GM19467 (cell line): ENCODE measurements around the gene TK2.
"Not testable (repeated sequence)": the region's sequence is repeated elsewhere in the genome, so short reads cannot be mapped to it uniquely, and the experiment has no call there.

Experiments used
- ATAC-seq: cut with Tn5 transposase; IDR thresholded peaks from one replicate; pipeline ENCODE4 v1.9.1; 2021; ENCODE audit warnings: mild to moderate bottlenecking, moderate library complexity; ENCODE audit not compliant: unreplicated experiment

TK2 gene

DNA sequence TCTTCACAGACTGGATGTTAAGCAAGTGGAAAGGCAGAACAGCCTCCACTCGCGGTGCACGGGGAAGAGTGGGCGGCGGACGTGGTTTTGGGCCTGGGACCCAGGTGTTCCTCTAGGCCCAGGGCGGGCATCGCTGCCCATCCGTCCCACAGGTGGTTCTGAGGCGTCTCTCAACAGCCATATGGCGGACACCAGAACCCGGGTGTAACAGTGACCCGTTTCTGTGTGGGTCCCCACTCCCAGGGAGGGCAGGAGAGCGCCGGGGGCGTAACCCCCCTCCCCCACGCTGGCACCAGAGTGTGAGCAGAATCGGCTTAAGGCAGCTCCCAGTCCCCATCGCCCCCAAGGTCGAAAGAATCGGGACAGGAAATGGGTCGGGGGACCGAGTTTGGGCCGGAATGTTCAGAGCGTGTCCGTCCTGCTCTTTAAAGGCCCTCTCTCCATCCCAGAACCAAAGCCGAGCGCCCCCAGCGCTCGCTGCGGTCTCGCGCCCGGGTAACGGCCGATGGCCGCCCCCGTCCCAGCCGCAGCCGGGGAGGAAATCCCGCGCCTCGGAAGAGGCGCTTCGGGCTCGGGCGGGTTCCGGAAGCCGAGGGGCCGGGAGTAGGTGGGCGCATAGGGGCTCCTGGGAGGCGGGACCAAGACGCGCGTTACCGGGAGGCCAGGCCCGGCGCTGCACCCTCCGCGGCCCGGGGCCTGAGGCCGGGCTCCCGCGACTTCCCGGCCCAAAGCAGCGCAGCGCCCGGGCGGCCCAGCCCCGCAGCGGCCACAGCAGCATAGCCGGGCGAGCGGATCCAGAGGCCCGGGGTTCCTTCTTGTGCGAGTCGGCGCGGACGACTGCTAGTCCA lies at the start of gene TK2:
Gene TK2, minus strand, starts transcription at position 839 of the 848 bp plus-strand sequence. Its CDS starts 61 bp downstream, at position 778.
- no peak for ATAC-seq

GRCh38 chr16:66598111-66598510 lies 48.2 kb upstream of the TK2 start:
- ATAC-seq: no peak

- no peak for ATAC-seq
Measured at GRCh38 chr16:66596986-66597848, 47.3 kb upstream of the TK2 start.

DNA sequence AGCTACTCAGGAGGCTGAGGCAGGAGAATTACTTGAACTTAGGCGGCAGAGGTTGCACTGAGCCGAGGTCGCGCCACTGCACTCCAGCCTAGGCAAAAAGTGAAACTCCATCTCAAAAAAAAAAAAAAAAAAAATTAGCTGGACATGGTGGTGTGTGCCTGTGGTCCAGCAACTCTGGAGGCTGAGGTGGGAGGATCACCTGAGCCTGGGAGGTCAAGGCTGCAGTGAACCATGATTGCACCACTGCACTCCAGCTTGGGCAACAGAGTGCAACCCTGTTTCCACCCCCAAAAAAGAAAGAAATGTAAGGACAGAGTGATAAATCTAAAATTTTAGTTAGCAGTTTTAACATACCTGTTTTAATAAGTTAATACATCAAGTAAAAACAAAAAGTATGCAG lies 46.6 kb upstream of the TK2 start:
- not testable (repeated sequence) for ATAC-seq

DNA sequence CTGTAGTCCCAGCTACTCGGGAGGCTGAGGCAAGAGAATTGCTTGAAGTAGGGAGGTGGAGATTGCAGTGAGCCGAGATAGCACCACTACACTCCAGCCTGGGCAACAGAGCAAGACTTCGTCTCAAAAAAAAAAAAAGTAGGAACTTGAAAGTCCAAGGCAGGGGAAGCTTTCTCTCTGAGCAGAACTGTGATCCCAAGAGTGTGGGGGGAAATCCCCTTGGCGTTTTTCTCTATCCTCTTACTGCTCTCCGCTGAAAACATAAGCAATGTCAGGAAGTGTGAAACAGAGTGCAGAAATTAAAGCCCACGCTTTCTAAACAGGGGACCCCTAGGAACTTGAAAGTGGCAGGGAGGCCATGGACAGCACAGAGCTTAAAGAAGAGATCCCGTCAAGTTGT lies 44.8 kb upstream of the TK2 start:
- no peak for ATAC-seq

DNA sequence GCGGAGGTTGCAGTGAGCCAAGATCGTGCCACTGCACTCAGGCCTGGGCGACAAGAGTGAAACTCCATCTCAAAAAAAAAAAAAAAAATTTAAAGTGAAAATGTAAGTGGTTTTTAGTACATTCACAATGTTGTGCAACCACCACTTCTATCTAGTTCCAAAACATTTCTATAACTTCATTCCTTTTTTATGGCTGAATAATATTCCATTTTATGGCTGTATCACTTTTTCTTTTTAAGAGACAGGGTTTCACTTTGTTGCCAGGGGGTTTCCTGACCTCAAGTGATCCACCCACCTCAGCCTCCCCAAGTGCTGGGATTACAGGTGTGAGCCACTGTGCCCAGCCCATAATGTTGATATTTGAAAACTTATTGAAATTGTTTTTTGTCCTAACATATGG lies 42.9 kb upstream of the TK2 start:
- ATAC-seq: no peak

- no peak for ATAC-seq
Measured at GRCh38 chr16:66592241-66592640, 42.3 kb upstream of the TK2 start.

GRCh38 chr16:66591018-66591417 lies 41.1 kb upstream of the TK2 start:
- ATAC-seq: no peak

- ATAC-seq: no peak
Measured at GRCh38 chr16:66590322-66590721, 40.4 kb upstream of the TK2 start.

GRCh38 chr16:66588981-66589713 lies 39.2 kb upstream of the TK2 start:
- peak; percentile 71 for ATAC-seq

GRCh38 chr16:66587881-66588600 lies 38.1 kb upstream of the TK2 start:
- ATAC-seq: no peak

- ATAC-seq: no peak
Measured at GRCh38 chr16:66585481-66586239, 35.7 kb upstream of the TK2 start.

DNA sequence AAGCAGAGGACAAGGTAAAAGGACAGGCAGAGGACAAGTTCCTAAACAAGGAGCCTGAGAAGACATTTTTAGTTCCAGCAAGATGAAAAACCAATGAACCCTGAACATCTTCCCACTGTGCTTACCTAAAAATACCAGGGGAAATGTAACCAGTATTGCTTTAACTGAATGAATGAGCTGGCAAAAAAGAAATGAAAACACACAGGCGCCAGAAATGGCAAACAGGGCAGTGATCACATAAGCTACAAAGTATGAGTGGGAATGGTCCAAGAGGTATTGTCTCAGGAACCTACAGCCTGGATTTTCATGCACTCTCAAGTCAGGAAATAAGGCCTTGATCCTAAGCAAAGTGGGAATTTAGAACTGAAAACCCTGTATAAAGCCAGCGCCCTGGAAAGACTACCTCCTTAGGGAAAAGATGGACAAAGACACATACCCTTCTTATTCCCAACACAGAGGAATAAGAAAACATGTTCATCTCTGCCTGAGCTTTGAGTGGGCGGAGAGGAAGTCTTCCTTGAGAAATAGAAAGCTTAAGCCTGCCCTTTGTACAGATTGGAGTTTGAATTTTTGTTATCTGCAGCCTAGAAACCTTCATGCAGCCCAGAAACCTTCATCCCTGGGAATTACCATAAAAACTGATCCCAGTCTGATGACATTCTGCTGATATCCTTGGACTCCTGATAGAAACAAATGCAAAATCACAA lies 31.5 kb upstream of the TK2 start:
- no peak for ATAC-seq

- ATAC-seq: no peak
Measured at GRCh38 chr16:66580605-66581209, 30.8 kb upstream of the TK2 start.

DNA sequence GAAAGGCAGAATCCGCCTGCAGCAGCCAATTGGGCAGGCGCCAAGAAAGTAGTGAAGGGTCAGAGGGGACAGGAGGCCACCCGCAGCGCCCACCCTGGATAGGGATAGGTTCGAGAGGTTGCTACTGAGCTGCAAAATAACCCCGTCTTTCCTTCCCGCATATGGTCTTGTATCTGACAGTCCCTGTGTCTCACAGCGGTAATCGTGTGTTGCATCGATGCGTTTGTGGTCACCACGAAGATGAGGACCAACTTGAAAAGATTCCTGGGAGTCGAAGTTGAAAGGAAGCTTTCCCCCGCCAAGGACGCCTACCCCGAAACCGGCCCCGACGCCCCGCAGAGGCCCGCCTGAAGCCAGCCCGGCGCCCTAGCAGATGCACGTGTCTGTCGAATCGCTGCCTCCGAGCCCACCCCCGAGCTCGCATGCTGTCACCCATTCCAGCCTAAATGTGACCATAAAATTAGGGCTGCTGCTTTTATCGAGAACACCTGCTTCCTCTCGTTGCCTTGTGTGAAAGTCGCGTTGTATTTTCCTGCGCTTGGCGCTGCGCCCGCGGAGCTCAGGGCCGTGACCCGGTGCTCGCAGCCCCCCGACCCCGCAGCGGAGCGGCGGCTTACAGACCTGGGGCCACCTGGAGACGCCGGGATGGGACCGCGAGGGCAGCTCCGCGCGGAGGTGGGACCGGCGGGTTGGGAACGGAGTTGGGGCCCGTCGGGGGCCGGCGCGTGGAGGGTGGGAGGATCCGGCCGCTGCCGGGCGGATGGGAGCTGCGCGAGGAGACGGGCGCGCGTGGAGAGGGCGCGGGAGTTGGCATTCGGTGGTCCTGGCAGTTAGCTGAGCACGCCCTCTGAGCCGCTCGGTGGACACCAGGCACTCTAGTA lies 29.0 kb upstream of the TK2 start, which contains the start of gene CMTM2:
Gene CMTM2, plus strand, starts transcription at position 813 of the 881 bp plus-strand sequence. CDS start 145 bp downstream, outside the sequence.
- ATAC-seq: no peak

GRCh38 chr16:66576296-66576695 lies 26.4 kb upstream of the TK2 start:
- no peak for ATAC-seq

- no peak for ATAC-seq
Measured at GRCh38 chr16:66575060-66575459, 25.1 kb upstream of the TK2 start.

GRCh38 chr16:66574531-66574930 lies 24.6 kb upstream of the TK2 start:
- ATAC-seq: no peak
